ENCODE data around the gene MARF1.

DNA sequence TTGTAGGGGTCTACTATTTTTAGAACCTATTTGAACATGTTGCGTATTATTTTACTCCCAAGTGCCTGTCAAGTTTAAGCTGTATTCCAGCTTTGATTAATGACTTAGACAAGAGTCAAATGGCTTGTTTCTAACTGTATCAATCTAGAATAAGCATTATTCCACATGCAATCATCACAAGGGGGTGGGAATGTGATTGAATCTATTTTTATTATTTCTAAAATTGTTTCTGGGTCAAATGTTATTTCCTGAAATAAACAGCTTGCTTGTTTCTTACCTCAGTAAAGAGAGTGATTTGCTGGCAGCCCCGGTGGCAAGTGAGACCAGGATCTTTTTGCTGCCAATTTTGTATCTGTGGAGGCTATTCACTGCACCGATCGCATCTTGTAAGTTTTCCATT, 21.5 kb downstream of the MARF1 start:
- TF ChIP-seq TAF1 (IDR thresholded peaks at IDR 0.05; ENCODE audit: borderline replicate concordance, low read depth, low read length) (no peak), POLR2A (IDR thresholded peaks at IDR 0.05; ENCODE audit: low read depth, low read length) (no peak)

Data from GM12892 (cell line).